SH-SY5Y (cell line): ENCODE measurements around the gene ANKEF1.

Source experiments
- GATA2 ChIP-seq: IDR thresholded peaks from 2 replicates; pipeline ENCODE4 v1.6.1; 2011; ENCODE audit warnings: mild to moderate bottlenecking, low read depth, low read length
- GATA3 ChIP-seq: IDR thresholded peaks from 2 replicates; pipeline ENCODE4 v1.6.1; 2011; ENCODE audit warnings: low read depth, mild to moderate bottlenecking, low read length, moderate library complexity

- no peak for TF ChIP-seq GATA2
- TF ChIP-seq GATA3: no peak
These were observed 31.9 kb upstream of the ANKEF1 start for GRCh38 chr20:10002866-10003265.
